Adipocyte (in vitro differentiated cells): ENCODE measurements around the gene CHRM3.
"Not testable (repeated sequence)": the region's sequence is repeated elsewhere in the genome, so short reads cannot be mapped to it uniquely, and the experiment has no call there.

Source experiments
- DNase-seq: peaks from one replicate; pipeline ENCODE4 v3.0.0-alpha.2; 2015; ENCODE audit warnings: low read depth
- H3K27me3 ChIP-seq: replicated peaks from 2 replicates; pipeline ENCODE4 v1.7.0; 2013; ENCODE audit warnings: mild to moderate bottlenecking, low read length, moderate library complexity; ENCODE audit not compliant: control insufficient read depth, insufficient read depth
- H3K36me3 ChIP-seq: 2 replicates; pipeline ENCODE4 v1.7.0; 2013; ENCODE audit warnings: low read length, mild to moderate bottlenecking, moderate library complexity; ENCODE audit not compliant: control insufficient read depth, insufficient read depth, severe bottlenecking
- H3K4me1 ChIP-seq: 2 replicates; pipeline ENCODE4 v1.7.0; 2013; ENCODE audit warnings: mild to moderate bottlenecking, low read length, moderate library complexity; ENCODE audit not compliant: control insufficient read depth, insufficient read depth
- H3K4me3 ChIP-seq: 2 replicates; pipeline ENCODE4 v1.7.0; 2013; ENCODE audit warnings: mild to moderate bottlenecking, low read length, moderate library complexity
- H3K9ac ChIP-seq: 2 replicates; pipeline ENCODE4 v1.7.0; 2013; ENCODE audit warnings: mild to moderate bottlenecking, low read length, moderate library complexity
- H3K9me3 ChIP-seq: 2 replicates; pipeline ENCODE4 v1.7.0; 2013; ENCODE audit warnings: mild to moderate bottlenecking, low read length, moderate library complexity; ENCODE audit not compliant: control insufficient read depth

Gene CHRM3

DNA sequence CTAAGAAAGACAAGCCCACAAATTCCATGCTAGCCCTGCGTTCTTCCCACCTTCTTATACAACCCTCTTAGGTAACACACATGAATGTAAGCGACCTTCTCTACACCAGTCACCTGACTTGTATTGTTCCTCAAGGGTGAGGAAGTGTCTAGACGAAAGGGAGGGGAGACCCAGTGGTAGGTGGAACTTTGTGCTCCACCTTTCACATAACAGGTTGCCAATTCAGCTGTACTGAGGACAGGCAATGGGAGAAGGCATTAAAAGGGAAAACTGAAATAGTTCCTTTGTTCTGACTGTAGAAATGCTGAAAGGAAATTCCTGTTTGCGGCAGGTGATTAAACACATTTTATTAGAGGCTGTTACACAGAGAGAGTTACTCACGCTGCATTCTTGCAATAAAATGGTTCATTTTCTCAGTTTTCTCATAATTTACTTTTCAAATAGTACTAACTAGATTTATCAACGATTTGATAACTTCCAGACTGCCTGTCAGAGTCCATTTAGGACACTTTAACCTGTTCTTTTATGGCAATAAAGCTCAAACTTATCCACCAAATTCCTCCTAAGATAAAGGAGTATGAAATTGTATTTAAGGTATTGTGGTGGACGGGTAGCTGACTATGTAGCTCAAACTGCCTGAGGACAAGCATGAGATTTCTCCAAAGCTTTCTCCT, 17.8 kb upstream of the CHRM3 start:
- no peak for DNase-seq
- H3K27me3 ChIP-seq: peaks cover 3% of the 10 kb centered on the region

GRCh38 chr1:239370869-239371268, 15.5 kb upstream of the CHRM3 start:
- H3K9ac ChIP-seq, H3K4me1 ChIP-seq, H3K36me3 ChIP-seq, H3K9me3 ChIP-seq, DNase-seq, H3K4me3 ChIP-seq, H3K27me3 ChIP-seq: not testable (repeated sequence)

More for the DNA sequence above, 17.8 kb upstream of the CHRM3 start:
- Histone ChIP-seq H3K36me3 (no peaks in the 10 kb centered on the region), H3K4me3 (no peak overlapping the region), H3K9ac (no peak overlapping the region), H3K4me1 (no peaks in the 10 kb centered on the region), H3K9me3 (no peaks in the 10 kb centered on the region)

DNA sequence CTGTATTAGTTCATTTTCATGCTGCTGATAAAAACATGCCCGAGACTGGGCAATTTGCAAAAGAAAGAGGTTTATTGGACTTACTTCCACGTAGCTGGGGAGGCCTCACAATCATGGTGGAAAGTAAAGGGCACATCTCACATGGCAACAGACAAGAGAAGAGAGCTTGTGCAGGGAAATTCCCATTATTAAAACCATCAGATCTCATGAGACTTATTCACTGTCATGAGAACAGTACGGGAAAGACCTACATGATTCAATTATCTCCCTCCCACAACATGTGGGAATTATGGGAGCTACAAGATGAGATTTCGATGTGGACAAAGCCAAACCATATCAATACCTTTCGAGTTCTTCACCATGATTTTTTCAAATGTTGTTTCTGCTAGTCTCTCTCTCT, 3.7 kb upstream of the CHRM3 start:
- DNase-seq: no peak
- peaks cover 32% of the 10 kb centered on the region for H3K27me3 ChIP-seq
- peaks cover 8% of the 10 kb centered on the region for H3K4me1 ChIP-seq
- no peak overlapping the region for H3K4me3 ChIP-seq
- H3K36me3 ChIP-seq: no peaks in the 10 kb centered on the region
- H3K9ac ChIP-seq: no peak overlapping the region
- H3K9me3 ChIP-seq: no peaks in the 10 kb centered on the region

DNA sequence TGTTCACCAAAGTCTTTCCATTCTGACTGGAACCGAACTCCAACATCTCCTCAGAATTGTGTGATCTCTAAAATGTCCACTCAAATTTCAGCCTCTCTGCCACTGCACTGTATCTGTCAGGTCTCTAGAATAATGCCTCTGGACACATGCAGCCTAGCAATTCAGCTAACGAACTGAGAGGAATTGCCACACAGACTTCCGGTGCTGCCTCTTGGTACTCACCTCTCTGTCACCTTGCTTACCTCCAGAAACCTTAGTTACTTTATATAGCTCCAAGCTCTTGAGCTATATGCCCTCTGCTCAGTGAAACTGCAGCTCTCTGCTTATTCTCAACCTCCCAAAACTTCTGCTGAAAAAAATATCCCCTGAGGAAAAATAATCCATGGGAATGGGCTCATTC, 2.7 kb upstream of the CHRM3 start:
- Histone ChIP-seq H3K27me3 (peaks cover 43% of the 10 kb centered on the region), H3K4me1 (peaks cover 8% of the 10 kb centered on the region), H3K9me3 (peaks cover 4% of the 10 kb centered on the region), H3K4me3 (no peak overlapping the region), H3K36me3 (no peaks in the 10 kb centered on the region), H3K9ac (no peak overlapping the region)
- DNase-seq: no peak

- H3K9ac ChIP-seq: no peak overlapping the region
- no peaks in the 10 kb centered on the region for H3K36me3 ChIP-seq
- H3K4me3 ChIP-seq: peak overlapping the region; percentile 58
- peaks cover 5% of the 10 kb centered on the region for H3K9me3 ChIP-seq
- peaks cover 47% of the 10 kb centered on the region for H3K27me3 ChIP-seq
- peak; percentile 6 for DNase-seq
- peaks cover 8% of the 10 kb centered on the region for H3K4me1 ChIP-seq
These were observed 1.2 kb downstream of the CHRM3 start for GRCh38 chr1:239387304-239388158.

DNA sequence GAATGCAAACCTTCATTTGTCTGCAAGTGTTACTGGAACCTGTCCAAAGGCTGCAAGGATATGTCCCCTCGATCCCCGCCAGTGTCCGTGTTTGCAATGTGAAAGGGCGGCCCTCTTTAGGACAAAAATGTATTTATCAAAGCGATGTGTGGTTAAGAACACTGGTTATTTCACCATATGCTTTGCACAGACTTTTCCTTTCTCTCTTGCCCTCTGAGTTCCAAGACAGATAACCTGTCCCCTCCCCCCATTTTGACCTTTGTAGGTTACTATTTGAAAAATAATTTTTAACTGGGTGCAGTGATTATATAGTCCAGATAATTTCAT, 1.8 kb downstream of the CHRM3 start:
- H3K36me3 ChIP-seq: no peaks in the 10 kb centered on the region
- peaks cover 47% of the 10 kb centered on the region for H3K27me3 ChIP-seq
- H3K4me3 ChIP-seq: no peak overlapping the region
- peaks cover 8% of the 10 kb centered on the region for H3K4me1 ChIP-seq
- DNase-seq: no peak
- H3K9me3 ChIP-seq: peaks cover 5% of the 10 kb centered on the region
- H3K9ac ChIP-seq: no peak overlapping the region

- Histone ChIP-seq H3K27me3 (peaks cover 47% of the 10 kb centered on the region), H3K9me3 (peaks cover 5% of the 10 kb centered on the region), H3K9ac (no peak overlapping the region), H3K4me3 (no peak overlapping the region), H3K4me1 (peaks cover 8% of the 10 kb centered on the region), H3K36me3 (no peaks in the 10 kb centered on the region)
- DNase-seq: no peak
These were observed 2.2 kb downstream of the CHRM3 start for GRCh38 chr1:239388578-239388977.

GRCh38 chr1:239389703-239390102, 3.3 kb downstream of the CHRM3 start:
- H3K27me3 ChIP-seq: peaks cover 44% of the 10 kb centered on the region

DNA sequence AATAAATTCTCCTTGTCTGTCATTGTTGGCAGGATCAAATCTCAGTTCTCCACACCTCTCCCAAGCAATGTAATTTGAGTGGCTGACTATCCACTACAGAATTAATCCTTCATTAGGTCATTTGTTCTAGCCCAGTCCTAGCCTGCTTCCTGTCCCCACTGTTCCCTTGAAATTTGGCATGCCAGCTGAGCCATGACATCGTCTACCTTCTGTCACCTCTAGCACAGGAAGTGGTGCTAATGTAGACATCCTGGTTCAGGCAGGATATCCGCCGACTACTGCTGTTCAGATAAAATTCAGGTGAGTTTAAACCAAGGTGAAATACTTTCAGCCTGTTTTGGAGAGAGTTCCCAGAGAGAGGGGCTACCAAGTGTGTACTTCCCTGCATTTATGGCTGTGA, 5.9 kb downstream of the CHRM3 start:
- Histone ChIP-seq H3K4me3 (no peak overlapping the region), H3K9me3 (peaks cover 5% of the 10 kb centered on the region), H3K27me3 (peaks cover 25% of the 10 kb centered on the region), H3K4me1 (no peaks in the 10 kb centered on the region), H3K36me3 (no peaks in the 10 kb centered on the region), H3K9ac (no peak overlapping the region)
- no peak for DNase-seq

More at GRCh38 chr1:239389703-239390102, 3.3 kb downstream of the CHRM3 start:
- Histone ChIP-seq H3K9ac (no peak overlapping the region), H3K36me3 (no peaks in the 10 kb centered on the region), H3K4me1 (peaks cover 8% of the 10 kb centered on the region), H3K4me3 (no peak overlapping the region), H3K9me3 (peaks cover 5% of the 10 kb centered on the region)
- DNase-seq: no peak

GRCh38 chr1:239394107-239394506, 7.7 kb downstream of the CHRM3 start:
- Histone ChIP-seq H3K4me3 (no peak overlapping the region), H3K9ac (no peak overlapping the region), H3K9me3 (no peaks in the 10 kb centered on the region), H3K36me3 (no peaks in the 10 kb centered on the region), H3K4me1 (no peaks in the 10 kb centered on the region), H3K27me3 (peaks cover 9% of the 10 kb centered on the region)
- DNase-seq: no peak

GRCh38 chr1:239413916-239414315, 27.5 kb downstream of the CHRM3 start:
- H3K9ac ChIP-seq: no peak overlapping the region
- no peaks in the 10 kb centered on the region for H3K9me3 ChIP-seq
- H3K4me1 ChIP-seq: no peaks in the 10 kb centered on the region
- H3K36me3 ChIP-seq: no peaks in the 10 kb centered on the region
- no peak overlapping the region for H3K4me3 ChIP-seq
- DNase-seq: no peak
- no peaks in the 10 kb centered on the region for H3K27me3 ChIP-seq
